SK-N-SH (cell line): Measurements from ENCODE around the gene APOL4. TPM values are rescaled to one million over a fixed set of nuclear protein-coding genes. Genes with fewer than 3 reads are reported as not detected.

ENCODE experiments used
- CTCF ChIA-PET: fragments of 300-600, 350-600 bp; formaldehyde crosslinking; extraction: SDS; loops from one replicate; lab custom pipeline; 2021; lab: Yijun Ruan, JAX
- POLR2A ChIA-PET: fragments of 350-600 bp; sonication (Branson Sonifier 250); formaldehyde crosslinking; extraction: SDS; loops from one replicate; lab custom pipeline; 2020; ENCODE audit warnings: antibody characterized with exemption, inconsistent platforms; lab: Yijun Ruan, JAX
- DNase-seq: peaks from one replicate; pipeline ENCODE4 v3.0.0; 2012
- H2AFZ ChIP-seq: fragments of 200-600 bp; sonication (generic); 2 replicates; pipeline ENCODE4 v1.8.1; 2016; ENCODE audit warnings: antibody characterized with exemption, mild to moderate bottlenecking, low read depth
- H3F3A ChIP-seq: fragments of 200-600 bp; sonication (generic); replicated peaks from 2 replicates; pipeline ENCODE3; 2016; ENCODE audit warnings: antibody characterized with exemption, mild to moderate bottlenecking; ENCODE audit not compliant: insufficient read depth
- H3K27ac ChIP-seq, 2 experiments: fragments of 200-500 bp in 1 of 2; fragments of 200-600 bp in 1 of 2; sonication (Bioruptor generic) in 1 of 2; sonication (generic), shearing (Covaris generic) in 1 of 2; 2 replicates each; pipeline versions ENCODE4 v1.5.1 to v1.6.1; 2014 to 2016; ENCODE audit warnings: low read depth in 2 of 2, inconsistent platforms in 1 of 2, low read length in 1 of 2, mild to moderate bottlenecking in 1 of 2, mixed read lengths in 1 of 2
- H3K27me3 ChIP-seq: fragments of 200-600 bp; sonication (generic), shearing (Covaris generic); 2 replicates; pipeline ENCODE4 v1.6.1; 2016; ENCODE audit warnings: mixed run types; ENCODE audit not compliant: insufficient read depth
- H3K36me3 ChIP-seq, 2 experiments: fragments of 200-500 bp in 1 of 2; fragments of 200-600 bp in 1 of 2; sonication (Bioruptor generic) in 1 of 2; sonication (generic) in 1 of 2; replicated peaks in 1 of 2; 2 replicates each; pipeline versions ENCODE3 to v1.5.1; 2014 to 2016; ENCODE audit warnings: low read length in 1 of 2, mild to moderate bottlenecking in 1 of 2; ENCODE audit not compliant: insufficient read depth in 2 of 2, control insufficient read depth in 1 of 2
- H3K4me1 ChIP-seq, 2 experiments: fragments of 200-500 bp in 1 of 2; fragments of 200-600 bp in 1 of 2; sonication (Bioruptor generic) in 1 of 2; sonication (generic), shearing (Covaris generic) in 1 of 2; 2 replicates each; pipeline versions ENCODE4 v1.5.1 to v1.6.1; 2014 to 2016; ENCODE audit warnings: low read depth in 1 of 2, low read length in 1 of 2, mixed run types in 1 of 2; ENCODE audit not compliant: insufficient read depth in 2 of 2, control insufficient read depth in 1 of 2
- H3K4me2 ChIP-seq: fragments of 200-600 bp; sonication (generic), shearing (Covaris generic); 2 replicates; pipeline ENCODE4 v1.6.1; 2017; ENCODE audit warnings: mixed run types
- H3K4me3 ChIP-seq, 2 experiments: fragments of 200-500 bp in 1 of 2; fragments of 200-600 bp in 1 of 2; sonication (Bioruptor generic) in 1 of 2; sonication (generic), shearing (Covaris generic) in 1 of 2; 2 replicates each; pipeline versions ENCODE4 v1.5.1 to v1.8.1; 2014 to 2016; ENCODE audit warnings: low read depth in 2 of 2, inconsistent platforms in 1 of 2, low read length in 1 of 2, mild to moderate bottlenecking in 1 of 2, mixed read lengths in 1 of 2, moderate library complexity in 1 of 2
- H3K79me2 ChIP-seq: fragments of 200-600 bp; sonication (generic); 2 replicates; pipeline ENCODE4 v1.8.1; 2017; ENCODE audit warnings: mild to moderate bottlenecking; ENCODE audit not compliant: insufficient read depth
- H3K9ac ChIP-seq: fragments of 200-600 bp; sonication (generic); 2 replicates; pipeline ENCODE4 v1.6.1; 2017; ENCODE audit warnings: mixed run types
- H3K9me2 ChIP-seq: fragments of 200-600 bp; sonication (generic); 2 replicates; pipeline ENCODE4 v1.6.1; 2017; ENCODE audit warnings: mixed run types
- H3K9me3 ChIP-seq: fragments of 200-600 bp; sonication (generic); 2 replicates; pipeline ENCODE4 v1.6.1; 2017; ENCODE audit warnings: mixed run types, mild to moderate bottlenecking, moderate library complexity
- H4K20me1 ChIP-seq: fragments of 200-600 bp; sonication (generic); 2 replicates; pipeline ENCODE4 v1.6.1; 2017; ENCODE audit warnings: mild to moderate bottlenecking, mixed run types; ENCODE audit not compliant: insufficient read depth
- CHD2 ChIP-seq: fragments of 150-350 bp; IDR thresholded peaks from 2 replicates; pipeline ENCODE4 v1.6.1; 2018; ENCODE audit warnings: low read length; ENCODE audit not compliant: partially characterized antibody
- EP300 ChIP-seq, 2 experiments: IDR thresholded peaks; 2 replicates each; pipeline versions ENCODE4 v1.4.0 to v1.6.1; 2012; ENCODE audit warnings: borderline replicate concordance in 1 of 2, low read depth in 1 of 2, low read length in 1 of 2
- EZH2phosphoT487 ChIP-seq: fragments of 200-600 bp; sonication (generic); IDR thresholded peaks from 2 replicates; pipeline ENCODE4 v1.6.1; 2017; ENCODE audit warnings: low read depth, mixed run types, mild to moderate bottlenecking, antibody characterized with exemption, moderate library complexity, borderline replicate concordance
- GABPA ChIP-seq: IDR thresholded peaks from 2 replicates; pipeline ENCODE4 v1.4.0; 2012; ENCODE audit warnings: low read depth, mild to moderate bottlenecking
- JUND ChIP-seq: IDR thresholded peaks from 2 replicates; pipeline ENCODE4 v1.4.0; 2012
- RCOR1 ChIP-seq: fragments of 150-350 bp; IDR thresholded peaks from 2 replicates; pipeline ENCODE4 v1.6.1; 2017; ENCODE audit warnings: antibody characterized with exemption, low read length
- WGBS: methylation state at CpG from one replicate; pipeline ENCODE4 v1.1.6; 2017; ENCODE audit warnings: low lambda C conversion rate; 5-methylcytosine and 5-hydroxymethylcytosine counted together
- polyA plus RNA-seq, 3 experiments: library from polyadenylated mRNA; depleted of rRNA; stranded (reverse); fragments of >200 nt; gene quantifications; 2 replicates each; pipeline ENCODE4 v1.2.3, GENCODE V29; 2012
- TF ChIP-seq, protein P1 (sequence below): IDR thresholded peaks from 2 replicates; pipeline ENCODE4 v1.6.1; 2012; ENCODE audit warnings: mild to moderate bottlenecking, low read depth, low read length, moderate library complexity
- TF ChIP-seq, protein P2 (sequence below): fragments of 150-350 bp; IDR thresholded peaks from 2 replicates; pipeline ENCODE4 v1.6.1; 2017; ENCODE audit warnings: antibody characterized with exemption, low read length, low read depth, borderline replicate concordance
- TF ChIP-seq, protein P3 (sequence below): fragments of 200-600 bp; sonication (generic); IDR thresholded peaks from 2 replicates; pipeline ENCODE4 v1.6.1; 2017; ENCODE audit warnings: antibody characterized with exemption, mild to moderate bottlenecking, moderate library complexity
- TF ChIP-seq, protein P4 (sequence below): IDR thresholded peaks from 2 replicates; pipeline ENCODE4 v1.4.0; 2012; ENCODE audit warnings: low read depth
- TF ChIP-seq, protein P5 (sequence below): IDR thresholded peaks from 2 replicates; pipeline ENCODE4 v1.4.0; 2012; ENCODE audit warnings: low read depth, borderline replicate concordance

The APOL4 gene
- polyA plus RNA-seq, 1 of the 3 experiments (the other 2 are of a cell fraction) = 0.08 TPM

DNA sequence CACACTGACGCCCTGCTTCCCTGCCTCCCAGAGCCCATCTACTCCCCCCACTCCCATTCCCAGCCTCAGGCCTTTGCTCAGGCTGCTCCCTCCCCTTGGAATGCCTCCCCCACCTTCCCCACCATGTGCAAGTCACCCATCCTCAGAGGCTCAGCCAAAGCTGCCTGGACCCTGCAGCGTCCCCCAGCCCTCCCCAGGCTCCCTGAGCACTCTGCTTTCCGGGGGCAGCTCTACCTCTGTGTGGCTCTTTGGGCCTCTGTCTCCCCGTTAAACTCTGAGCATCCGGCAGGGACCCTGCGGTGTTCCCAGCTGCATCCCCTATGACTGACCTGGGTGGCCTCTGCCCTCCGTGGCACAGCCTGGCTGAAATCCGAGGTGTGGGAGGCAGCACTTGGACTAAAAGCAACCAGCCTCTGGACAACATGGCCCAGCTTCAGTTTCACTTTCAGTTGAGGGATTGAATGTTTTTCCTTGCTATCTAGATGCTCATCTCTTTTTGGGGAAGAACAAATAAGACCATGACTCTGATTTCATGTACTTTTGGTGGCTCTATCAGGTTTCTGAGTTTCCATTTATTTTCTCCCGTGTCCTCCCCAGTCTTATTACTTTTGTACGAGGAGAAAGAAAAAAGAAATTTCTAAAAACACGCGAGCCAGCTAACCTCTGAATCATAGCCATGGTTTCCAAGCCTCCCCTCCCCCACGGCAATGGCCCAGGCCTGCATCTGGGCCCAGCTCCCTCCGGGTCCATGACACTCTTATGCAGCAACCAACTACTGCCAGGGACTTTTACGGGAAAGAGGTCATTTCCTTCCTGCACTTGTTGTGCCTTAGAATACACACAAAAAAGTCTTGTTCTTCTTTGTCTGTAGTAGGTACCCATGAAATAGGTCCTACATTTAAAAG, 44.8 kb downstream of the APOL4 start (continued):
- TF ChIP-seq, protein P1, sequence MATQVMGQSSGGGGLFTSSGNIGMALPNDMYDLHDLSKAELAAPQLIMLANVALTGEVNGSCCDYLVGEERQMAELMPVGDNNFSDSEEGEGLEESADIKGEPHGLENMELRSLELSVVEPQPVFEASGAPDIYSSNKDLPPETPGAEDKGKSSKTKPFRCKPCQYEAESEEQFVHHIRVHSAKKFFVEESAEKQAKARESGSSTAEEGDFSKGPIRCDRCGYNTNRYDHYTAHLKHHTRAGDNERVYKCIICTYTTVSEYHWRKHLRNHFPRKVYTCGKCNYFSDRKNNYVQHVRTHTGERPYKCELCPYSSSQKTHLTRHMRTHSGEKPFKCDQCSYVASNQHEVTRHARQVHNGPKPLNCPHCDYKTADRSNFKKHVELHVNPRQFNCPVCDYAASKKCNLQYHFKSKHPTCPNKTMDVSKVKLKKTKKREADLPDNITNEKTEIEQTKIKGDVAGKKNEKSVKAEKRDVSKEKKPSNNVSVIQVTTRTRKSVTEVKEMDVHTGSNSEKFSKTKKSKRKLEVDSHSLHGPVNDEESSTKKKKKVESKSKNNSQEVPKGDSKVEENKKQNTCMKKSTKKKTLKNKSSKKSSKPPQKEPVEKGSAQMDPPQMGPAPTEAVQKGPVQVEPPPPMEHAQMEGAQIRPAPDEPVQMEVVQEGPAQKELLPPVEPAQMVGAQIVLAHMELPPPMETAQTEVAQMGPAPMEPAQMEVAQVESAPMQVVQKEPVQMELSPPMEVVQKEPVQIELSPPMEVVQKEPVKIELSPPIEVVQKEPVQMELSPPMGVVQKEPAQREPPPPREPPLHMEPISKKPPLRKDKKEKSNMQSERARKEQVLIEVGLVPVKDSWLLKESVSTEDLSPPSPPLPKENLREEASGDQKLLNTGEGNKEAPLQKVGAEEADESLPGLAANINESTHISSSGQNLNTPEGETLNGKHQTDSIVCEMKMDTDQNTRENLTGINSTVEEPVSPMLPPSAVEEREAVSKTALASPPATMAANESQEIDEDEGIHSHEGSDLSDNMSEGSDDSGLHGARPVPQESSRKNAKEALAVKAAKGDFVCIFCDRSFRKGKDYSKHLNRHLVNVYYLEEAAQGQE = no peak
- TF ChIP-seq, protein P2, sequence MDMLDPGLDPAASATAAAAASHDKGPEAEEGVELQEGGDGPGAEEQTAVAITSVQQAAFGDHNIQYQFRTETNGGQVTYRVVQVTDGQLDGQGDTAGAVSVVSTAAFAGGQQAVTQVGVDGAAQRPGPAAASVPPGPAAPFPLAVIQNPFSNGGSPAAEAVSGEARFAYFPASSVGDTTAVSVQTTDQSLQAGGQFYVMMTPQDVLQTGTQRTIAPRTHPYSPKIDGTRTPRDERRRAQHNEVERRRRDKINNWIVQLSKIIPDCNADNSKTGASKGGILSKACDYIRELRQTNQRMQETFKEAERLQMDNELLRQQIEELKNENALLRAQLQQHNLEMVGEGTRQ = no peak
- TF ChIP-seq, protein P3, sequence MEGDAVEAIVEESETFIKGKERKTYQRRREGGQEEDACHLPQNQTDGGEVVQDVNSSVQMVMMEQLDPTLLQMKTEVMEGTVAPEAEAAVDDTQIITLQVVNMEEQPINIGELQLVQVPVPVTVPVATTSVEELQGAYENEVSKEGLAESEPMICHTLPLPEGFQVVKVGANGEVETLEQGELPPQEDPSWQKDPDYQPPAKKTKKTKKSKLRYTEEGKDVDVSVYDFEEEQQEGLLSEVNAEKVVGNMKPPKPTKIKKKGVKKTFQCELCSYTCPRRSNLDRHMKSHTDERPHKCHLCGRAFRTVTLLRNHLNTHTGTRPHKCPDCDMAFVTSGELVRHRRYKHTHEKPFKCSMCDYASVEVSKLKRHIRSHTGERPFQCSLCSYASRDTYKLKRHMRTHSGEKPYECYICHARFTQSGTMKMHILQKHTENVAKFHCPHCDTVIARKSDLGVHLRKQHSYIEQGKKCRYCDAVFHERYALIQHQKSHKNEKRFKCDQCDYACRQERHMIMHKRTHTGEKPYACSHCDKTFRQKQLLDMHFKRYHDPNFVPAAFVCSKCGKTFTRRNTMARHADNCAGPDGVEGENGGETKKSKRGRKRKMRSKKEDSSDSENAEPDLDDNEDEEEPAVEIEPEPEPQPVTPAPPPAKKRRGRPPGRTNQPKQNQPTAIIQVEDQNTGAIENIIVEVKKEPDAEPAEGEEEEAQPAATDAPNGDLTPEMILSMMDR = no peak
- TF ChIP-seq, all 33 proteins: peak for 0

DNA sequence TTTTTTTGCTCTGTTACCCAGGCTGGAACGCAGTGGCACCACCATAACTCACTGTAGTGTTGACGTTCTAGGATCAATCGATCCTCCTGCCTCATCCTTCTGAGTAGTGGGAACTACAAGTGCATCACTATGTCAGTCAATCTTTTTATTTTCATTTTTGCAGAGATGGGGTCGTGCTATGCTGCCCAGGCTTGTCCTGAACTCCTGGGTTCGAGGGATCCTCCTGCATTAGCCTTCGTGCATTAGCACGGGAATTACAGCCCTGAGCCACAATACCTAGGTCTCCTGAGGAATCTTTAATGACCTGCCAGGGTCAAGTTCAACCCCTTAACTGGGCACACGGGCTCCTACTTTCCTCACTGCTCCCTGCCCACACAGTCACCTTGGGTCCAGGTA, 45.5 kb downstream of the APOL4 start:
- Histone ChIP-seq H3K4me1 (peaks cover 5 to 7% of the 10 kb centered on the region in 2 experiments; a peak in 1 of 4 replicates), H2AFZ (no peak overlapping the region), H4K20me1 (no peaks in the 10 kb centered on the region), H3K79me2 (no peaks in the 10 kb centered on the region), H3K9ac (no peak overlapping the region), H3K27ac (no peak overlapping the region), H3K36me3 (no peaks in the 10 kb centered on the region), H3K27me3 (no peaks in the 10 kb centered on the region), H3K9me3 (no peaks in the 10 kb centered on the region), H3K4me3 (no peak overlapping the region), H3K4me2 (0 out of 2 replicates have a peak overlapping the region, but pooled peaks have one; percentile 52), H3F3A (no peaks in the 10 kb centered on the region), H3K9me2 (no peaks in the 10 kb centered on the region)
- CTCF ChIA-PET = no interaction called here
- no peak for TF ChIP-seq RCOR1
- no peak for TF ChIP-seq EP300 (IDR thresholded peaks at IDR 0.05; ENCODE audit: borderline replicate concordance in 1 of 2, low read depth in 1 of 2, low read length in 1 of 2)
- TF ChIP-seq JUND = no peak
- TF ChIP-seq, protein P4, sequence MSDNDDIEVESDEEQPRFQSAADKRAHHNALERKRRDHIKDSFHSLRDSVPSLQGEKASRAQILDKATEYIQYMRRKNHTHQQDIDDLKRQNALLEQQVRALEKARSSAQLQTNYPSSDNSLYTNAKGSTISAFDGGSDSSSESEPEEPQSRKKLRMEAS = no peak
- TF ChIP-seq, protein P5, sequence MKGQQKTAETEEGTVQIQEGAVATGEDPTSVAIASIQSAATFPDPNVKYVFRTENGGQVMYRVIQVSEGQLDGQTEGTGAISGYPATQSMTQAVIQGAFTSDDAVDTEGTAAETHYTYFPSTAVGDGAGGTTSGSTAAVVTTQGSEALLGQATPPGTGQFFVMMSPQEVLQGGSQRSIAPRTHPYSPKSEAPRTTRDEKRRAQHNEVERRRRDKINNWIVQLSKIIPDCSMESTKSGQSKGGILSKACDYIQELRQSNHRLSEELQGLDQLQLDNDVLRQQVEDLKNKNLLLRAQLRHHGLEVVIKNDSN = no peak
- TF ChIP-seq CHD2 = no peak
- no peak for TF ChIP-seq GABPA
- TF ChIP-seq EZH2phosphoT487 = no peak
- 84% methylated on average over 8 of the region's 8 CpGs for WGBS
- no peak for DNase-seq
- POLR2A ChIA-PET = no interaction called here
